Astrocyte (in vitro differentiated cells and primary cell): ENCODE measurements around the gene MACC1. TPM values are rescaled to one million over a fixed set of nuclear protein-coding genes. Genes with fewer than 3 reads are reported as not detected.

Experiments
- DNase-seq: peaks from one replicate; pipeline ENCODE4 v3.0.0-alpha.2; 2010; ENCODE audit warnings: low read depth
- FAIRE-seq: peaks from 2 replicates; lab custom pipeline; 2011; peaks lifted over from hg19 to GRCh38; lab: Jason Lieb, UNC
- H2AFZ ChIP-seq: 2 replicates; pipeline ENCODE4 v1.6.0; 2012; ENCODE audit warnings: low read depth, low read length, inconsistent platforms
- H3K27ac ChIP-seq: 2 replicates; pipeline ENCODE4 v1.5.1; 2011; ENCODE audit warnings: low read depth, low read length, inconsistent platforms
- H3K27me3 ChIP-seq: 2 replicates; pipeline ENCODE4 v1.6.0; 2011; ENCODE audit warnings: low read length, inconsistent platforms; ENCODE audit not compliant: insufficient read depth
- H3K36me3 ChIP-seq: 2 replicates; pipeline ENCODE4 v1.5.1; 2011; ENCODE audit warnings: low read length, inconsistent platforms; ENCODE audit not compliant: insufficient read depth
- H3K4me1 ChIP-seq: 2 replicates; pipeline ENCODE4 v1.5.1; 2011; ENCODE audit warnings: low read length, inconsistent platforms; ENCODE audit not compliant: insufficient read depth
- H3K4me2 ChIP-seq: 2 replicates; pipeline ENCODE4 v1.6.0; 2012; ENCODE audit warnings: low read length, inconsistent platforms
- H3K4me3 ChIP-seq: 2 replicates; pipeline ENCODE4 v1.5.1; 2011; ENCODE audit warnings: low read depth, mild to moderate bottlenecking, low read length, inconsistent platforms; ENCODE audit not compliant: insufficient read depth
- H3K79me2 ChIP-seq: 2 replicates; pipeline ENCODE4 v1.6.0; 2012; ENCODE audit warnings: mild to moderate bottlenecking, low read length, inconsistent platforms; ENCODE audit not compliant: insufficient read depth
- H3K9ac ChIP-seq: 2 replicates; pipeline ENCODE4 v1.6.0; 2012; ENCODE audit warnings: mild to moderate bottlenecking, low read length, inconsistent platforms
- H3K9me3 ChIP-seq: 2 replicates; pipeline ENCODE4 v1.5.1; 2012; ENCODE audit warnings: low read depth, mild to moderate bottlenecking, low read length, inconsistent platforms; ENCODE audit not compliant: insufficient read depth
- H4K20me1 ChIP-seq: 2 replicates; pipeline ENCODE4 v1.6.0; 2012; ENCODE audit warnings: low read length, inconsistent platforms; ENCODE audit not compliant: insufficient read depth
- H3K27ac Mint-ChIP-seq: one replicate; pipeline ENCODE4 v1.8.0; 2021; ENCODE audit warnings: mild to moderate bottlenecking, mixed read lengths; ENCODE audit not compliant: unreplicated experiment
- H3K27me3 Mint-ChIP-seq: one replicate; pipeline ENCODE4 v1.8.0; 2021; ENCODE audit warnings: low read depth, mixed read lengths; ENCODE audit not compliant: unreplicated experiment
- H3K36me3 Mint-ChIP-seq: one replicate; pipeline ENCODE4 v1.8.0; 2021; ENCODE audit warnings: low read depth, mixed read lengths; ENCODE audit not compliant: unreplicated experiment
- H3K4me1 Mint-ChIP-seq: one replicate; pipeline ENCODE4 v1.8.0; 2021; ENCODE audit warnings: low read depth, mixed read lengths; ENCODE audit not compliant: unreplicated experiment
- H3K4me3 Mint-ChIP-seq: one replicate; pipeline ENCODE4 v1.8.0; 2021; ENCODE audit warnings: mild to moderate bottlenecking, moderate library complexity, mixed read lengths; ENCODE audit not compliant: unreplicated experiment
- H3K9me3 Mint-ChIP-seq: one replicate; pipeline ENCODE4 v1.8.0; 2021; ENCODE audit warnings: mild to moderate bottlenecking, mixed read lengths; ENCODE audit not compliant: unreplicated experiment
- EZH2 ChIP-seq: IDR thresholded peaks from 2 replicates; pipeline ENCODE4 v1.6.1; 2012; ENCODE audit warnings: mild to moderate bottlenecking, low read length, inconsistent platforms; ENCODE audit not compliant: insufficient read depth
- total RNA-seq: library from RNA; stranded (reverse); gene quantifications from 2 replicates; pipeline ENCODE4 v1.2.1, GENCODE V29; 2021
- TF ChIP-seq, protein P1 (sequence below): IDR thresholded peaks from 2 replicates; pipeline ENCODE4 v1.5.1; 2011; ENCODE audit warnings: low read depth, mild to moderate bottlenecking, inconsistent platforms, low read length, moderate library complexity; ENCODE audit not compliant: insufficient read depth

Gene MACC1
- total RNA-seq, 1 donor from 2014 or later, result 2.0 TPM

GRCh38 chr7:20183086-20183485 lies 34.1 kb downstream of the MACC1 start:
- DNase-seq (no peak), FAIRE-seq (no peak)
- Histone ChIP-seq H3K9ac (no peak overlapping the region), H4K20me1 (no peaks in the 10 kb centered on the region), H3K79me2 (no peaks in the 10 kb centered on the region), H3K27me3 (no peaks in the 10 kb centered on the region), H3K4me3 (no peak overlapping the region), H3K4me2 (no peak overlapping the region), H2AFZ (no peak overlapping the region), H3K4me1 (no peaks in the 10 kb centered on the region), H3K36me3 (no peaks in the 10 kb centered on the region), H3K9me3 (no peaks in the 10 kb centered on the region), H3K27ac (no peak overlapping the region)
- Mint-ChIP-seq H3K4me3 (no peak overlapping the region), H3K36me3 (no peaks in the 10 kb centered on the region), H3K27ac (no peak overlapping the region), H3K4me1 (no peaks in the 10 kb centered on the region), H3K9me3 (peaks cover 2% of the 10 kb centered on the region), H3K27me3 (no peaks in the 10 kb centered on the region)
- no peak for TF ChIP-seq EZH2
- TF ChIP-seq, protein P1, sequence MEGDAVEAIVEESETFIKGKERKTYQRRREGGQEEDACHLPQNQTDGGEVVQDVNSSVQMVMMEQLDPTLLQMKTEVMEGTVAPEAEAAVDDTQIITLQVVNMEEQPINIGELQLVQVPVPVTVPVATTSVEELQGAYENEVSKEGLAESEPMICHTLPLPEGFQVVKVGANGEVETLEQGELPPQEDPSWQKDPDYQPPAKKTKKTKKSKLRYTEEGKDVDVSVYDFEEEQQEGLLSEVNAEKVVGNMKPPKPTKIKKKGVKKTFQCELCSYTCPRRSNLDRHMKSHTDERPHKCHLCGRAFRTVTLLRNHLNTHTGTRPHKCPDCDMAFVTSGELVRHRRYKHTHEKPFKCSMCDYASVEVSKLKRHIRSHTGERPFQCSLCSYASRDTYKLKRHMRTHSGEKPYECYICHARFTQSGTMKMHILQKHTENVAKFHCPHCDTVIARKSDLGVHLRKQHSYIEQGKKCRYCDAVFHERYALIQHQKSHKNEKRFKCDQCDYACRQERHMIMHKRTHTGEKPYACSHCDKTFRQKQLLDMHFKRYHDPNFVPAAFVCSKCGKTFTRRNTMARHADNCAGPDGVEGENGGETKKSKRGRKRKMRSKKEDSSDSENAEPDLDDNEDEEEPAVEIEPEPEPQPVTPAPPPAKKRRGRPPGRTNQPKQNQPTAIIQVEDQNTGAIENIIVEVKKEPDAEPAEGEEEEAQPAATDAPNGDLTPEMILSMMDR, result no peak

GRCh38 chr7:20176578-20177242 lies 40.5 kb downstream of the MACC1 start:
- no peaks in the 10 kb centered on the region for H3K9me3 ChIP-seq
- Mint-ChIP-seq H3K4me3 (no peak overlapping the region), H3K27ac (no peak overlapping the region), H3K9me3 (no peaks in the 10 kb centered on the region), H3K36me3 (no peaks in the 10 kb centered on the region), H3K27me3 (no peaks in the 10 kb centered on the region), H3K4me1 (no peaks in the 10 kb centered on the region)
- no peaks in the 10 kb centered on the region for H3K79me2 ChIP-seq
- no peak overlapping the region for H2AFZ ChIP-seq
- no peak overlapping the region for H3K9ac ChIP-seq
- no peak overlapping the region for H3K4me2 ChIP-seq
- H3K4me3 ChIP-seq, result no peak overlapping the region
- FAIRE-seq (peak; percentile 60), DNase-seq (no peak)
- H3K4me1 ChIP-seq, result no peaks in the 10 kb centered on the region
- H3K27ac ChIP-seq, result no peak overlapping the region
- TF ChIP-seq EZH2, result no peak
- TF ChIP-seq, protein P1, result no peak
- H3K36me3 ChIP-seq, result no peaks in the 10 kb centered on the region
- no peaks in the 10 kb centered on the region for H3K27me3 ChIP-seq
- H4K20me1 ChIP-seq, result no peaks in the 10 kb centered on the region

DNA sequence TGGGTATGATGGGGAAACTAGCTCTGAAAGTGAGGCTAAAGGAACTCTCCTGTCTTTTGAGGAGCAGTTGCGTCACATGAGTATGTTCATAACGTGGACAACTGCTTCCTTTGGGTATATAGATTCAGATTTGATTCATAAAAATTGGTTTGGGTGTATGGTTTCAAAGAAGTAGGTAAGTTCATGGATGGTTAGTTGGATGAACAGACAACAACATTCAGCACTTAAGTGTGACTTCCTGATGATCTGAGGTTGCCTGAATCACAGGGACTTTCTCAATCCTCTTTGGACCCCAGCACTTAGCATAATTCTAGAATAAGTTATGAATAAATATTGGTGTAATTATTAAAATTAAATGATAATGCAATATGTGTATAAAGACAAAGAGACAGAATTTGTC lies 43.4 kb downstream of the MACC1 start:
- Mint-ChIP-seq H3K27ac (no peak overlapping the region), H3K4me3 (no peak overlapping the region), H3K4me1 (no peaks in the 10 kb centered on the region), H3K9me3 (no peaks in the 10 kb centered on the region), H3K36me3 (no peaks in the 10 kb centered on the region), H3K27me3 (no peaks in the 10 kb centered on the region)
- Histone ChIP-seq H3K4me2 (no peak overlapping the region), H3K4me1 (no peaks in the 10 kb centered on the region), H3K9me3 (no peaks in the 10 kb centered on the region), H3K27ac (no peak overlapping the region), H4K20me1 (no peaks in the 10 kb centered on the region), H3K9ac (no peak overlapping the region), H3K79me2 (no peaks in the 10 kb centered on the region), H3K4me3 (no peak overlapping the region), H3K27me3 (no peaks in the 10 kb centered on the region), H3K36me3 (no peaks in the 10 kb centered on the region), H2AFZ (no peak overlapping the region)
- FAIRE-seq (no peak), DNase-seq (no peak)
- no peak for TF ChIP-seq EZH2
- TF ChIP-seq, protein P1, result no peak
